Fibroblast of lung (primary cell): ENCODE results near the gene SPP1. TPM values are rescaled to one million over a fixed set of nuclear protein-coding genes. Genes with fewer than 3 reads are reported as not detected.

ENCODE experiments used
- DNase-seq, 2 donors: peaks; one replicate each; pipeline versions ENCODE4 v3.0.0 to v3.0.0-alpha.2; 2010; ENCODE audit warnings: low read depth in 2 of 2
- H2AFZ ChIP-seq: 2 replicates; pipeline ENCODE4 v1.5.1; 2012; ENCODE audit warnings: low read length, control low read depth, inconsistent platforms
- H3K27ac ChIP-seq: 2 replicates; pipeline ENCODE4 v1.5.1; 2011; ENCODE audit warnings: low read length, control low read depth; ENCODE audit not compliant: insufficient read depth
- H3K27me3 ChIP-seq: 2 replicates; pipeline ENCODE4 v1.5.1; 2011; ENCODE audit warnings: mild to moderate bottlenecking, low read length; ENCODE audit not compliant: control insufficient read depth, insufficient read depth
- H3K36me3 ChIP-seq: 2 replicates; pipeline ENCODE4 v1.5.1; 2011; ENCODE audit warnings: low read length; ENCODE audit not compliant: control insufficient read depth, insufficient read depth
- H3K4me1 ChIP-seq: 2 replicates; pipeline ENCODE4 v1.5.1; 2011; ENCODE audit warnings: low read length; ENCODE audit not compliant: control insufficient read depth, insufficient read depth; ENCODE audit errors: extremely low read depth
- H3K4me2 ChIP-seq: 2 replicates; pipeline ENCODE4 v1.5.1; 2011; ENCODE audit warnings: low read length, control low read depth; ENCODE audit not compliant: insufficient read depth; ENCODE audit errors: extremely low read depth
- H3K4me3 ChIP-seq, 4 experiments: fragments of 200-600 bp in 1 of 4; sonication (generic) in 1 of 4; replicated peaks in 1 of 4; 2 replicates each; pipeline ENCODE4 v1.5.1; 2011 to 2016; ENCODE audit warnings: low read length in 4 of 4, low read depth in 3 of 4, mild to moderate bottlenecking in 3 of 4, control low read depth in 2 of 4, inconsistent platforms in 1 of 4, mixed read lengths in 1 of 4; ENCODE audit not compliant: insufficient read depth in 1 of 4; ENCODE audit errors: control extremely low read depth in 1 of 4
- H3K79me2 ChIP-seq: 2 replicates; pipeline ENCODE4 v1.5.1; 2012; ENCODE audit warnings: mild to moderate bottlenecking, low read length, inconsistent platforms; ENCODE audit not compliant: control insufficient read depth, insufficient read depth
- H3K9ac ChIP-seq: 2 replicates; pipeline ENCODE4 v1.5.1; 2011; ENCODE audit warnings: mild to moderate bottlenecking, low read length, control low read depth; ENCODE audit not compliant: insufficient read depth
- H3K9me3 ChIP-seq: 2 replicates; pipeline ENCODE4 v1.5.1; 2012; ENCODE audit warnings: low read depth, low read length; ENCODE audit not compliant: control insufficient read depth, insufficient read depth
- H4K20me1 ChIP-seq: 2 replicates; pipeline ENCODE4 v1.5.1; 2011; ENCODE audit warnings: low read length; ENCODE audit not compliant: control insufficient read depth, insufficient read depth; ENCODE audit errors: extremely low read depth
- EZH2 ChIP-seq: IDR thresholded peaks from 2 replicates; pipeline ENCODE4 v1.5.1; 2012; ENCODE audit warnings: low read length, control low read depth, mild to moderate bottlenecking; ENCODE audit errors: missing control alignments
- polyA plus RNA-seq, 2 donors: library from polyadenylated mRNA; depleted of rRNA in 1 of 2; stranded (reverse) in 1 of 2; unstranded in 1 of 2; fragments of >200 nt; gene quantifications; 2 replicates each; pipeline ENCODE4 v1.2.1, GENCODE V29; 2011 to 2012; ENCODE audit warnings: missing spikeins in 1 of 2
- total RNA-seq: library from RNA; depleted of rRNA; stranded (reverse); fragments of >200 nt; gene quantifications from 2 replicates; pipeline ENCODE4 v1.2.1, GENCODE V29; 2014
- TF ChIP-seq, protein P1 (sequence below), 2 donors: IDR thresholded peaks in 1 of 2; conservative IDR thresholded peaks in 1 of 2; 1 replicate in 1 of 2; 2 replicates in 1 of 2; pipeline ENCODE4 v1.5.1; 2011 to 2012; ENCODE audit warnings: low read length in 2 of 2, control low read depth in 1 of 2, inconsistent platforms in 1 of 2, low read depth in 1 of 2, mild to moderate bottlenecking in 1 of 2

Gene SPP1
- total and polyA plus RNA-seq, 2 donors (not counting 1 experiment from before 2014, with no cell fraction given): 0.17 to 0.59 TPM

DNA sequence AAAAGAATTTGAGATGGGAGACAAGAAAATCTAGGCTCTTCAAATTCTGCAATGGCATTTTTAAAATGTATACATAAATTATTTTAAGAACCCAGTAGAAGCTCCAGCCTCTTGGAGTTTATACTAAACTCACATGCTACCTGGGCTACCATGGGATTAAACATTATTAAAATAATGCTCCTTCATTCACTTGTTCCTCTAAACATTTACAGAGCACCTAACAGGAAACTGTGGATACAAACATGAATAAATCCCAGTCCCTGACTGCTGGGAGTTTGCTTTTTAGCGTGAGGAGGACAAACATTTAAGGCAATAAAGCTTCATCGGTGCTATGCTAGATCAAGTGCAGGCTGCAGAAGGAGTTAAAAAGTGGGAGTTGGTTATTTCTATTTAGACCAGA, 5.4 kb upstream of the SPP1 start:
- Histone ChIP-seq H3K27ac (no peak overlapping the region), H3K4me1 (peaks cover 2% of the 10 kb centered on the region), H3K36me3 (no peaks in the 10 kb centered on the region), H3K9me3 (no peaks in the 10 kb centered on the region), H3K9ac (no peak overlapping the region), H2AFZ (no peak overlapping the region), H3K79me2 (no peaks in the 10 kb centered on the region), H3K27me3 (no peaks in the 10 kb centered on the region), H4K20me1 (no peaks in the 10 kb centered on the region), H3K4me3 (no peak overlapping the region), H3K4me2 (no peak overlapping the region)
- DNase-seq: no peak
- TF ChIP-seq EZH2: no peak
- TF ChIP-seq, protein P1, sequence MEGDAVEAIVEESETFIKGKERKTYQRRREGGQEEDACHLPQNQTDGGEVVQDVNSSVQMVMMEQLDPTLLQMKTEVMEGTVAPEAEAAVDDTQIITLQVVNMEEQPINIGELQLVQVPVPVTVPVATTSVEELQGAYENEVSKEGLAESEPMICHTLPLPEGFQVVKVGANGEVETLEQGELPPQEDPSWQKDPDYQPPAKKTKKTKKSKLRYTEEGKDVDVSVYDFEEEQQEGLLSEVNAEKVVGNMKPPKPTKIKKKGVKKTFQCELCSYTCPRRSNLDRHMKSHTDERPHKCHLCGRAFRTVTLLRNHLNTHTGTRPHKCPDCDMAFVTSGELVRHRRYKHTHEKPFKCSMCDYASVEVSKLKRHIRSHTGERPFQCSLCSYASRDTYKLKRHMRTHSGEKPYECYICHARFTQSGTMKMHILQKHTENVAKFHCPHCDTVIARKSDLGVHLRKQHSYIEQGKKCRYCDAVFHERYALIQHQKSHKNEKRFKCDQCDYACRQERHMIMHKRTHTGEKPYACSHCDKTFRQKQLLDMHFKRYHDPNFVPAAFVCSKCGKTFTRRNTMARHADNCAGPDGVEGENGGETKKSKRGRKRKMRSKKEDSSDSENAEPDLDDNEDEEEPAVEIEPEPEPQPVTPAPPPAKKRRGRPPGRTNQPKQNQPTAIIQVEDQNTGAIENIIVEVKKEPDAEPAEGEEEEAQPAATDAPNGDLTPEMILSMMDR (conservative IDR thresholded peaks at IDR 0.05 in 1 of 2, IDR thresholded peaks at IDR 0.05 in 1 of 2; ENCODE audit: low read depth in 1 of 2, low read length in 2 of 2): no peak

DNA sequence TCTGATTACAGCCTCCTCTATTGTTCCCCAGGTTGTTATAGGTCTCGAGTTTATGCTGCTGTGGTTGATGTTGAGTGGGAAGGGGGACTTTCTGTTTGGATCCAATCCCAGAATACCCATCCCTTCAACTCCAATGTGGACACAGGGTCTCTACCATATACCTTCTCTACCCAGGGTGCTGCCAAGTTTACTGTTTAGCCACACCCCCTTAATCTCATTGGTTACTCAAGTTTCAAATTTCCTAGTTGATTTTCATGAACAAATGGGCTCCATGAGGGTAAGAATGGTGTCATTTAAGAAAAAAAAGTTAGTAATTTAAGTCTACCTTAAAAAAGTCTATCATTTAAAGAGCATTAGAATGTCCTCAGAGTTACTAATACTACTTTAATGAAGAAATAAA, 3.6 kb upstream of the SPP1 start:
- Histone ChIP-seq H3K4me1 (peaks cover 2% of the 10 kb centered on the region), H3K27ac (no peak overlapping the region), H2AFZ (no peak overlapping the region), H3K9me3 (no peaks in the 10 kb centered on the region), H3K9ac (no peak overlapping the region), H3K79me2 (no peaks in the 10 kb centered on the region), H3K36me3 (no peaks in the 10 kb centered on the region), H4K20me1 (no peaks in the 10 kb centered on the region), H3K27me3 (no peaks in the 10 kb centered on the region), H3K4me2 (no peak overlapping the region), H3K4me3 (no peak overlapping the region)
- no peak for TF ChIP-seq EZH2
- TF ChIP-seq, protein P1 (conservative IDR thresholded peaks at IDR 0.05 in 1 of 2, IDR thresholded peaks at IDR 0.05 in 1 of 2; ENCODE audit: low read depth in 1 of 2, low read length in 2 of 2): no peak
- no peak for DNase-seq

DNA sequence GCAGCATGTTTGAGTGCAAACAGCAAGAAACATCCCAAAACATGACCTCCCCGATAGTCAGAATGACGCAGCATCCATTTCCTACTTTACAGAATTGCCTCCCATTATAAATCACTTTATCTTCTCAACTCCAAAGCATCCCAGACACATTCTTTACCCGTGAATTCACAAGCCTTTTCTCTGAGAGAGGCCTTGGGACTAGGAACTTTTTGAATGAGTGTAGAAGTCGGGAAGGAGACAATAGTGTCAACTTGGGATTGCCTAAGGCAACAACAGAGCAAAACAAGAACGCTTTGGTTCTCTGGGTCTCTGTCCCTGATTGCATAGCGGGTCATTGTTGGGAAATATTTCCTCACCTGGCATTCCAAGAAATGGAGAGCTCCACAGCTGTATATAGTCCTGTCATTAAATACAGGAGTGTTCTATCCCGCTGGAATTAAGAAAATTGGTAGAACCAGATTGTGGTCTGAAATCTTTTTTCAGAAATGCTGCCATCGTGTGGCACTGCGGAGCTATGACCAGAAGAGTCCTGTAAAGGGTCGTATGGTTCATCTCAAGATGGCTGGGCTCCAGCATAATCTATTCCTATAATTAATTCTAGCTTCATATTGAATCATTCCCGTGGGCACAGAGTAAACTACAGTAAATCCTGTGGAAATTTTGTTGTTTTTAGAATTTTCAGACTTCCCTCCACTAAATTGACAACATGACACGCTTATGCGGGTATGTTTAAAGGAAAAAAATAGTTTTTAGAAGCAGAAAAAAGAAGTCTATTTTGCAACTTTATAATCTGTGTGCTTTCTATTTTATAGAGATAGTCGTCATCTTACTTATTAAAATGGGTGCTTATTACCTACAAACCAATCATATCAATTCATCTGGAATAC, 2.0 kb upstream of the SPP1 start:
- Histone ChIP-seq H3K27ac (peak overlapping the region; percentile 51), H2AFZ (peak overlapping the region; percentile 39), H3K27me3 (no peaks in the 10 kb centered on the region), H3K79me2 (no peaks in the 10 kb centered on the region), H3K9ac (no peak overlapping the region), H4K20me1 (no peaks in the 10 kb centered on the region), H3K36me3 (no peaks in the 10 kb centered on the region), H3K4me2 (no peak overlapping the region), H3K4me1 (peaks cover 2% of the 10 kb centered on the region), H3K4me3 (peak overlapping the region in 1 of 4 experiments; percentile 39), H3K9me3 (no peaks in the 10 kb centered on the region)
- TF ChIP-seq, protein P1 (conservative IDR thresholded peaks at IDR 0.05 in 1 of 2, IDR thresholded peaks at IDR 0.05 in 1 of 2; ENCODE audit: low read depth in 1 of 2, low read length in 2 of 2): peak; percentile 77 to 82
- no peak for TF ChIP-seq EZH2
- DNase-seq: peak; percentile 71 to 95
